ENCODE data around the gene AQP2.

DNA sequence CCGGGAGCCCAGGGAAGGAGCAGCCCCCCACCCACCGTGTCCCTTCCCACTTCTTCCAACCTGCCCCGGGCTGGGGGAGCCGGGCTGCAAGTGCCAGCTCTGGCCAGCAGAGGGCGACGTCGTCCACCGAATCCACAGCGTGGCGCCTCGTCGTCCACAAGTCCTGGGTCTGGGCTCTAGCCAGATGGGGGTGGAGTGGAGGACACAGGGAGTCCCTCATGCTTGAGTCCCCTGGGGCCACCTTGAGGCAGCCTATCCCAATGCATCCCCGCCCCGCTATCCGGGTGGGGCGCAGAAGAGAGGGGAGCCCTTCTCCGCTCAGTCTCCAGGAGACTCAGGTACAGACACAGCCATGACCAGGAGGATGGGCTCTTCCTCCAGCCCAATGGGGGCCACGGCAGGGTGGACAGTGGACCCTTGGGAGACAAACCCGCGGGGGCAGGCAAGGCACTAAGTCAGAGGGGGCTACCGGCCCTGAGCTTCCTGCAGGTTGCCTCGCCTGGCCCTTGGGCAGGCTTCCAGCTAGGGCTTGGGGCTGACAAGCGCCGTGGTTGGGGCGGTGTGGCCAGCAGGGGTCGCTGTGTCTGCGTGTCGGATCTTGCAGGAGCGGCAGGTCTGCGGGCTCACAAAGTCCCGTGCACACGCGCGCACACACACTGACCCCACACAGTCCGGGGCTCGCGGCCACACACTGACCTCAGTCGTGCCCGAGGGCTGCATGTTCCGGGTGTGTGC lies 16.7 kb downstream of the AQP2 start:
- TF ChIP-seq, protein P1, sequence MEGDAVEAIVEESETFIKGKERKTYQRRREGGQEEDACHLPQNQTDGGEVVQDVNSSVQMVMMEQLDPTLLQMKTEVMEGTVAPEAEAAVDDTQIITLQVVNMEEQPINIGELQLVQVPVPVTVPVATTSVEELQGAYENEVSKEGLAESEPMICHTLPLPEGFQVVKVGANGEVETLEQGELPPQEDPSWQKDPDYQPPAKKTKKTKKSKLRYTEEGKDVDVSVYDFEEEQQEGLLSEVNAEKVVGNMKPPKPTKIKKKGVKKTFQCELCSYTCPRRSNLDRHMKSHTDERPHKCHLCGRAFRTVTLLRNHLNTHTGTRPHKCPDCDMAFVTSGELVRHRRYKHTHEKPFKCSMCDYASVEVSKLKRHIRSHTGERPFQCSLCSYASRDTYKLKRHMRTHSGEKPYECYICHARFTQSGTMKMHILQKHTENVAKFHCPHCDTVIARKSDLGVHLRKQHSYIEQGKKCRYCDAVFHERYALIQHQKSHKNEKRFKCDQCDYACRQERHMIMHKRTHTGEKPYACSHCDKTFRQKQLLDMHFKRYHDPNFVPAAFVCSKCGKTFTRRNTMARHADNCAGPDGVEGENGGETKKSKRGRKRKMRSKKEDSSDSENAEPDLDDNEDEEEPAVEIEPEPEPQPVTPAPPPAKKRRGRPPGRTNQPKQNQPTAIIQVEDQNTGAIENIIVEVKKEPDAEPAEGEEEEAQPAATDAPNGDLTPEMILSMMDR (conservative IDR thresholded peaks at IDR 0.05; ENCODE audit: low read depth, low read length), result peak; percentile 92
- TF ChIP-seq POLR2A (IDR thresholded peaks at IDR 0.05; ENCODE audit: low read depth, low read length) (0 out of 2 replicates have a peak, but pooled peaks have one; percentile 35), RAD21 (IDR thresholded peaks at IDR 0.05; ENCODE audit: low read length) (peak; percentile 94), NFE2L2 (IDR thresholded peaks at IDR 0.05; ENCODE audit: low read depth, low read length) (no peak), RFX5 (IDR thresholded peaks at IDR 0.05; ENCODE audit: low read depth, low read length) (no peak), SMC3 (IDR thresholded peaks at IDR 0.05; ENCODE audit: low read depth, low read length) (peak; percentile 91), BHLHE40 (IDR thresholded peaks at IDR 0.05; ENCODE audit: low read depth, low read length) (peak; percentile 86), MXI1 (IDR thresholded peaks at IDR 0.05; ENCODE audit: borderline replicate concordance, low read depth, low read length) (0 out of 2 replicates have a peak, but pooled peaks have one; percentile 55), MAFK (IDR thresholded peaks at IDR 0.05; ENCODE audit: low read depth, low read length) (no peak)
- TF ChIP-seq, protein P2, sequence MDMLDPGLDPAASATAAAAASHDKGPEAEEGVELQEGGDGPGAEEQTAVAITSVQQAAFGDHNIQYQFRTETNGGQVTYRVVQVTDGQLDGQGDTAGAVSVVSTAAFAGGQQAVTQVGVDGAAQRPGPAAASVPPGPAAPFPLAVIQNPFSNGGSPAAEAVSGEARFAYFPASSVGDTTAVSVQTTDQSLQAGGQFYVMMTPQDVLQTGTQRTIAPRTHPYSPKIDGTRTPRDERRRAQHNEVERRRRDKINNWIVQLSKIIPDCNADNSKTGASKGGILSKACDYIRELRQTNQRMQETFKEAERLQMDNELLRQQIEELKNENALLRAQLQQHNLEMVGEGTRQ (IDR thresholded peaks at IDR 0.05; ENCODE audit: low read depth, low read length), result no peak

All from IMR-90 (cell line).